Endothelial cell of umbilical vein (primary cell): ENCODE results near the gene AP1G1. TPM values are rescaled to one million over a fixed set of nuclear protein-coding genes. Genes with fewer than 3 reads are reported as not detected.

Experiments used
- BruUV-seq: library from RNA; stranded (reverse); fragments of 400-500 nt; replicated peaks from 2 replicates; lab custom pipeline; 2021; lab: Mats Ljungman, UMichigan
- CTCF ChIA-PET: fragments of 300-600, 350-600 bp; sonication (Branson Sonifier 250); formaldehyde crosslinking; loops from one replicate; lab custom pipeline; 2021; ENCODE audit warnings: antibody characterized with exemption, inconsistent platforms; lab: Charles Lee
- POLR2A ChIA-PET: fragments of 300-600, 350-600 bp; sonication (Branson Sonifier 250); formaldehyde crosslinking; loops from one replicate; lab custom pipeline; 2021; ENCODE audit warnings: antibody characterized with exemption, inconsistent platforms; lab: Charles Lee
- DNase-seq: peaks from one replicate; pipeline ENCODE4 v3.0.0-alpha.2; 2011; ENCODE audit warnings: low read depth, low spot score
- FAIRE-seq: peaks from 2 replicates; lab custom pipeline; 2011; peaks lifted over from hg19 to GRCh38; lab: Jason Lieb, UNC
- H2AFZ ChIP-seq: 2 replicates; pipeline ENCODE4 v1.6.0; 2012; ENCODE audit warnings: low read depth, low read length, control low read depth, inconsistent platforms
- H3K27ac ChIP-seq: 2 replicates; pipeline ENCODE4 v1.5.1; 2011; ENCODE audit warnings: low read depth, mild to moderate bottlenecking, control low read depth, low read length, moderate library complexity; ENCODE audit not compliant: insufficient read depth
- H3K27me3 ChIP-seq, 2 experiments: 2 replicates each; pipeline versions ENCODE4 v1.6.0 to v1.6.1; 2011; ENCODE audit warnings: low read length in 2 of 2, mixed read lengths in 1 of 2; ENCODE audit not compliant: control insufficient read depth in 2 of 2, insufficient read depth in 2 of 2
- H3K36me3 ChIP-seq, 2 experiments: 2 replicates in 1 of 2; 3 replicates in 1 of 2; pipeline ENCODE4 v1.5.1; 2011; ENCODE audit warnings: low read length in 2 of 2, mild to moderate bottlenecking in 1 of 2, moderate library complexity in 1 of 2; ENCODE audit not compliant: control insufficient read depth in 2 of 2, insufficient read depth in 2 of 2; ENCODE audit errors: extremely low read depth in 1 of 2
- H3K4me1 ChIP-seq: 3 replicates; pipeline ENCODE4 v1.5.1; 2011; ENCODE audit warnings: mild to moderate bottlenecking, low read length; ENCODE audit not compliant: control insufficient read depth, insufficient read depth; ENCODE audit errors: extremely low read depth
- H3K4me2 ChIP-seq: 2 replicates; pipeline ENCODE4 v1.6.1; 2011; ENCODE audit warnings: low read length, control low read depth, mixed read lengths; ENCODE audit not compliant: insufficient read depth
- H3K4me3 ChIP-seq, 3 experiments: fragments of 200-600 bp in 1 of 3; sonication (generic), shearing (Covaris generic) in 1 of 3; replicated peaks in 1 of 3; 2 replicates each; pipeline ENCODE4 v1.5.1; 2011 to 2016; ENCODE audit warnings: control low read depth in 3 of 3, low read length in 3 of 3, mild to moderate bottlenecking in 2 of 3, inconsistent platforms in 1 of 3, low read depth in 1 of 3, moderate library complexity in 1 of 3; ENCODE audit not compliant: insufficient read depth in 1 of 3
- H3K79me2 ChIP-seq: 2 replicates; pipeline ENCODE4 v1.6.0; 2012; ENCODE audit warnings: low read length, inconsistent platforms; ENCODE audit not compliant: control insufficient read depth, insufficient read depth
- H3K9ac ChIP-seq: replicated peaks from 2 replicates; pipeline ENCODE3; 2011; ENCODE audit warnings: low read length, control low read depth; ENCODE audit not compliant: insufficient read depth; ENCODE audit errors: extremely low read depth
- H3K9me1 ChIP-seq: replicated peaks from 3 replicates; pipeline ENCODE4 v1.6.0; 2011; ENCODE audit warnings: mild to moderate bottlenecking, low read length; ENCODE audit not compliant: control insufficient read depth, insufficient read depth; ENCODE audit errors: extremely low read depth
- H3K9me3 ChIP-seq: replicated peaks from 2 replicates; pipeline ENCODE4 v1.5.1; 2012; ENCODE audit warnings: low read length, inconsistent platforms; ENCODE audit not compliant: control insufficient read depth, insufficient read depth
- H4K20me1 ChIP-seq: replicated peaks from 2 replicates; pipeline ENCODE3; 2011; ENCODE audit warnings: mild to moderate bottlenecking, low read length; ENCODE audit not compliant: control insufficient read depth, insufficient read depth; ENCODE audit errors: extremely low read depth
- CTCF ChIP-seq, 2 donors: IDR thresholded peaks; 1 replicate in 1 of 2; 2 replicates in 1 of 2; pipeline ENCODE4 v1.5.1; 2011; ENCODE audit warnings: low read length in 2 of 2, mild to moderate bottlenecking in 2 of 2, moderate library complexity in 2 of 2, control low read depth in 1 of 2, inconsistent platforms in 1 of 2, low read depth in 1 of 2; ENCODE audit not compliant: insufficient read depth in 1 of 2; ENCODE audit errors: extremely low read depth in 1 of 2
- EZH2 ChIP-seq: IDR thresholded peaks from 2 replicates; pipeline ENCODE4 v1.6.1; 2012; ENCODE audit warnings: borderline replicate concordance, low read depth, mild to moderate bottlenecking, moderate library complexity, low read length, inconsistent platforms; ENCODE audit not compliant: severe bottlenecking
- FOS ChIP-seq: IDR thresholded peaks from 2 replicates; pipeline ENCODE4 v1.6.1; 2011; ENCODE audit warnings: mild to moderate bottlenecking, low read length, moderate library complexity, borderline replicate concordance; ENCODE audit not compliant: insufficient read depth
- GATA2 ChIP-seq: IDR thresholded peaks from 2 replicates; pipeline ENCODE4 v1.7.0; 2011; ENCODE audit warnings: low read depth, mild to moderate bottlenecking, moderate library complexity, mixed read lengths, low read length; ENCODE audit not compliant: insufficient read length, insufficient read depth
- JUN ChIP-seq: IDR thresholded peaks from 2 replicates; pipeline ENCODE4 v1.6.1; 2011; ENCODE audit warnings: borderline replicate concordance, low read depth; ENCODE audit not compliant: insufficient read length, insufficient read depth
- MAX ChIP-seq: IDR thresholded peaks from 2 replicates; pipeline ENCODE4 v1.6.1; 2011; ENCODE audit not compliant: insufficient read depth, insufficient read length
- MYC ChIP-seq: IDR thresholded peaks from one replicate; pipeline ENCODE4 v1.6.1; 2011; ENCODE audit warnings: mild to moderate bottlenecking, low read depth, low read length
- POLR2A ChIP-seq: IDR thresholded peaks from 2 replicates; pipeline ENCODE4 v1.6.1; 2012; ENCODE audit warnings: low read depth, mild to moderate bottlenecking, control low read depth, low read length
- POLR2AphosphoS5 ChIP-seq: IDR thresholded peaks from 2 replicates; pipeline ENCODE4 v1.6.1; 2012; ENCODE audit warnings: low read depth, mild to moderate bottlenecking, control low read depth, low read length, moderate library complexity; ENCODE audit not compliant: insufficient read depth
- dilution Hi-C: fragments of 300-500 bp; cut with MboI; formaldehyde crosslinking; loops from one replicate; pipeline ENCODE4 v1.15.0; 2019; ENCODE audit warnings: low sequenced_read_pairs; ENCODE audit not compliant: extremely low pct_ligation_motif_present
- intact Hi-C: fragments of 100-400 bp; cut with micrococcal nuclease; formaldehyde crosslinking; loops from one replicate; pipeline ENCODE4 v1.10.0; 2022
- polyA plus RNA-seq, 4 experiments: library from polyadenylated mRNA; depleted of rRNA in 3 of 4; stranded (reverse) in 3 of 4; unstranded in 1 of 4; fragments of >200 nt; gene quantifications; 2 replicates each; pipeline versions ENCODE4 v1.2.1 to v1.2.3, GENCODE V29; 2011 to 2012; ENCODE audit warnings: missing spikeins in 1 of 4
- total RNA-seq: library from RNA; stranded (reverse); gene quantifications from 2 replicates; pipeline ENCODE4 v1.2.3, GENCODE V29; 2021

The AP1G1 gene
- total and polyA plus RNA-seq, 2 donors (not counting 3 experiments of a cell fraction or from before 2014, with no cell fraction given) = 57.4 to 85.3 TPM

DNA sequence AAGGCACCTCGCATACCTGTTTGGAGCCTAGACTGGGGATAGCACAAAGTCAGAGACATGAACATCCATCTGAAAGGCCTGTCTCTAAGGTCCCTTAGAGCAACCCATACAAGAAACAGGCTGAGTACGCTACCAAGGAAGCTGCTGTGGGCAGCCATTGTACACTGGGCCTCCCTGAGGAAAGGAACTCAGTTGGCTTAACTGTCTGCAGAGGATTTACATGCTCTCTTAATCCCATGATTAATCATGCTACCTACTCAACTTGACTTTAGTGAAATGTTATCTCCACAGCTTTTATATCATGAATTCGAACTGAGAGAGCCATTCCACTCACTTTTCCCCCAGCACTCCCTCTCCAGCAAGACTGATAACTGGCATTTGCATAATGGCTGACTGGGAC, 110.1 kb downstream of the AP1G1 start:
- H3K79me2 ChIP-seq = no peaks in the 10 kb centered on the region
- no peak overlapping the region for H2AFZ ChIP-seq
- peaks cover 0 to 4% of the 10 kb centered on the region in 2 experiments for H3K36me3 ChIP-seq
- no peaks in the 10 kb centered on the region for H4K20me1 ChIP-seq
- H3K9me1 ChIP-seq = no peaks in the 10 kb centered on the region
- intact Hi-C loops = no loop called here
- no peak overlapping the region for H3K4me2 ChIP-seq
- H3K4me3 ChIP-seq = no peak overlapping the region
- DNase-seq (no peak), FAIRE-seq (no peak)
- TF ChIP-seq POLR2A (no peak), POLR2AphosphoS5 (no peak), MYC (no peak), JUN (no peak), MAX (no peak), GATA2 (no peak), CTCF (IDR thresholded peaks at IDR 0.05; ENCODE audit: extremely low read depth in 1 of 2, insufficient read depth in 1 of 2, low read depth in 1 of 2, low read length in 2 of 2) (no peak), FOS (no peak), EZH2 (no peak)
- H3K9me3 ChIP-seq = no peaks in the 10 kb centered on the region
- ChIA-PET POLR2A (no interaction called here), CTCF (no interaction called here)
- H3K9ac ChIP-seq = no peak overlapping the region
- no peak overlapping the region for H3K27ac ChIP-seq
- no peaks in the 10 kb centered on the region for H3K27me3 ChIP-seq
- dilution Hi-C loops = no loop called here
- BruUV-seq = no TSS peak
- H3K4me1 ChIP-seq = no peaks in the 10 kb centered on the region
